HepG2 (cell line): Measurements from ENCODE around the gene APC2. TPM values are rescaled to one million over a fixed set of nuclear protein-coding genes. Genes with fewer than 3 reads are reported as not detected.
A peak's percentile ranks its signal among the peaks of the same experiment; 100 is the strongest.

Experiments
- CHCHD3 ChIP-seq: sonication (generic); formaldehyde crosslinking; IDR thresholded peaks from 2 replicates; pipeline ENCODE4 v1.8.0; 2022; ENCODE audit warnings: mild to moderate bottlenecking, missing genetic modification reagents, moderate library complexity
- GATAD1 ChIP-seq: IDR thresholded peaks from 2 replicates; pipeline ENCODE4 v1.6.1; 2016; ENCODE audit warnings: missing genetic modification reagents, missing compliant biosample characterization
- HNRNPK ChIP-seq: fragments of 200-400 bp; formaldehyde crosslinking; IDR thresholded peaks from 2 replicates; pipeline ENCODE4 v1.6.1; 2018; ENCODE audit warnings: low read length, low read depth, moderate library complexity, mild to moderate bottlenecking; ENCODE audit not compliant: poor library complexity, severe bottlenecking
- HOXD1 ChIP-seq: sonication (generic); formaldehyde crosslinking; IDR thresholded peaks from 2 replicates; pipeline ENCODE4 v1.5.0; 2020; ENCODE audit warnings: missing genetic modification reagents
- ISX ChIP-seq: sonication (generic); formaldehyde crosslinking; conservative IDR thresholded peaks from 2 replicates; pipeline ENCODE4 v1.5.0; 2020; ENCODE audit warnings: missing genetic modification reagents
- NFATC3 ChIP-seq: sonication (generic); formaldehyde crosslinking; IDR thresholded peaks from 2 replicates; pipeline ENCODE4 v1.5.1; 2020; ENCODE audit warnings: mild to moderate bottlenecking, missing genetic modification reagents
- NR1H2 ChIP-seq: sonication (generic); formaldehyde crosslinking; IDR thresholded peaks from 2 replicates; pipeline ENCODE4 v1.8.1; 2022; ENCODE audit warnings: low read depth, missing genetic modification reagents, borderline replicate concordance
- REXO4 ChIP-seq: sonication (generic); formaldehyde crosslinking; IDR thresholded peaks from 2 replicates; pipeline ENCODE4 v1.8.0; 2022; ENCODE audit warnings: missing genetic modification reagents, mild to moderate bottlenecking, borderline replicate concordance
- SALL1 ChIP-seq: sonication (generic); formaldehyde crosslinking; IDR thresholded peaks from 2 replicates; pipeline ENCODE4 v1.8.0; 2022; ENCODE audit warnings: mild to moderate bottlenecking, missing genetic modification reagents
- SP4 ChIP-seq: sonication (generic); formaldehyde crosslinking; IDR thresholded peaks from 2 replicates; pipeline ENCODE4 v1.8.1; 2023; ENCODE audit warnings: mild to moderate bottlenecking, missing genetic modification reagents
- SRY ChIP-seq: sonication (generic); formaldehyde crosslinking; IDR thresholded peaks from 2 replicates; pipeline ENCODE4 v1.8.0; 2022; ENCODE audit warnings: mild to moderate bottlenecking, missing genetic modification reagents
- ZFY ChIP-seq: sonication (generic); formaldehyde crosslinking; IDR thresholded peaks from 2 replicates; pipeline ENCODE4 v1.4.0; 2020; ENCODE audit warnings: missing genetic modification reagents
- ZNF10 ChIP-seq: sonication (generic); formaldehyde crosslinking; IDR thresholded peaks from 2 replicates; pipeline ENCODE4 v1.4.0; 2020; ENCODE audit warnings: mild to moderate bottlenecking, low read depth, missing genetic modification reagents, borderline replicate concordance
- ZNF230 ChIP-seq: sonication (generic); formaldehyde crosslinking; IDR thresholded peaks from 2 replicates; pipeline ENCODE4 v1.4.0; 2020; ENCODE audit warnings: mild to moderate bottlenecking, missing genetic modification reagents
- ZNF547 ChIP-seq: sonication (generic); formaldehyde crosslinking; IDR thresholded peaks from 2 replicates; pipeline ENCODE4 v1.5.1; 2020; ENCODE audit warnings: mild to moderate bottlenecking, missing genetic modification reagents
- ZNF556 ChIP-seq: sonication (generic); formaldehyde crosslinking; IDR thresholded peaks from 2 replicates; pipeline ENCODE4 v1.4.0; 2020; ENCODE audit warnings: mild to moderate bottlenecking, missing genetic modification reagents, borderline replicate concordance
- ZNF567 ChIP-seq: sonication (generic); formaldehyde crosslinking; IDR thresholded peaks from 2 replicates; pipeline ENCODE4 v1.8.1; 2023; ENCODE audit warnings: mild to moderate bottlenecking, missing genetic modification reagents, borderline replicate concordance
- ZNF713 ChIP-seq: sonication (generic); formaldehyde crosslinking; IDR thresholded peaks from 2 replicates; pipeline ENCODE4 v1.4.0; 2020; ENCODE audit warnings: mild to moderate bottlenecking, missing genetic modification reagents
- ZSCAN30 ChIP-seq: sonication (generic); formaldehyde crosslinking; IDR thresholded peaks from 2 replicates; pipeline ENCODE4 v1.5.0; 2020; ENCODE audit warnings: mild to moderate bottlenecking, missing genetic modification reagents
- polyA plus RNA-seq, 8 experiments: library from polyadenylated mRNA; depleted of rRNA in 3 of 8; stranded (reverse) in 7 of 8; unstranded in 1 of 8; fragments of >200 nt; fragmentation: Illumina TruSeq in 4 of 8; extraction: Trizol in 4 of 8; gene quantifications; 2 replicates each; pipeline versions ENCODE4 v1.2.1 to v1.2.3, GENCODE V29; 2011 to 2016; ENCODE audit warnings: low read depth in 4 of 8, missing spikeins in 1 of 8, mixed read lengths in 1 of 8; ENCODE audit not compliant: insufficient read depth in 1 of 8
- total RNA-seq, 5 experiments: library from RNA; depleted of rRNA; stranded (reverse); fragments of >200 nt; fragmentation: Illumina TruSeq; extraction: Trizol; gene quantifications; 2 replicates each; pipeline ENCODE4 v1.2.3, GENCODE V29; 2016; ENCODE audit warnings: low read depth in 1 of 5
- TF ChIP-seq, protein P1 (sequence below): sonication (generic); formaldehyde crosslinking; IDR thresholded peaks from 2 replicates; pipeline ENCODE4 v1.8.1; 2023; ENCODE audit warnings: mild to moderate bottlenecking, moderate library complexity, missing genetic modification reagents
- TF ChIP-seq, protein P2 (sequence below): sonication (generic); formaldehyde crosslinking; IDR thresholded peaks from 2 replicates; pipeline ENCODE4 v1.5.0; 2020; ENCODE audit warnings: mild to moderate bottlenecking, missing genetic modification reagents, moderate library complexity
- TF ChIP-seq, protein P3 (sequence below): sonication (generic); formaldehyde crosslinking; IDR thresholded peaks from 2 replicates; pipeline ENCODE4 v1.9.0; 2021; ENCODE audit warnings: missing genetic modification reagents, mild to moderate bottlenecking, borderline replicate concordance
- TF ChIP-seq, protein P4 (sequence below): sonication (generic); formaldehyde crosslinking; IDR thresholded peaks from 2 replicates; pipeline ENCODE4 v1.8.0; 2022; ENCODE audit warnings: missing genetic modification reagents, mild to moderate bottlenecking, moderate library complexity, borderline replicate concordance

APC2 gene
- total and polyA plus RNA-seq, 2 of the 13 experiments (the other 11 are each of a cell fraction or from before 2014, with no cell fraction given) = 0.08 to 0.22 TPM

DNA sequence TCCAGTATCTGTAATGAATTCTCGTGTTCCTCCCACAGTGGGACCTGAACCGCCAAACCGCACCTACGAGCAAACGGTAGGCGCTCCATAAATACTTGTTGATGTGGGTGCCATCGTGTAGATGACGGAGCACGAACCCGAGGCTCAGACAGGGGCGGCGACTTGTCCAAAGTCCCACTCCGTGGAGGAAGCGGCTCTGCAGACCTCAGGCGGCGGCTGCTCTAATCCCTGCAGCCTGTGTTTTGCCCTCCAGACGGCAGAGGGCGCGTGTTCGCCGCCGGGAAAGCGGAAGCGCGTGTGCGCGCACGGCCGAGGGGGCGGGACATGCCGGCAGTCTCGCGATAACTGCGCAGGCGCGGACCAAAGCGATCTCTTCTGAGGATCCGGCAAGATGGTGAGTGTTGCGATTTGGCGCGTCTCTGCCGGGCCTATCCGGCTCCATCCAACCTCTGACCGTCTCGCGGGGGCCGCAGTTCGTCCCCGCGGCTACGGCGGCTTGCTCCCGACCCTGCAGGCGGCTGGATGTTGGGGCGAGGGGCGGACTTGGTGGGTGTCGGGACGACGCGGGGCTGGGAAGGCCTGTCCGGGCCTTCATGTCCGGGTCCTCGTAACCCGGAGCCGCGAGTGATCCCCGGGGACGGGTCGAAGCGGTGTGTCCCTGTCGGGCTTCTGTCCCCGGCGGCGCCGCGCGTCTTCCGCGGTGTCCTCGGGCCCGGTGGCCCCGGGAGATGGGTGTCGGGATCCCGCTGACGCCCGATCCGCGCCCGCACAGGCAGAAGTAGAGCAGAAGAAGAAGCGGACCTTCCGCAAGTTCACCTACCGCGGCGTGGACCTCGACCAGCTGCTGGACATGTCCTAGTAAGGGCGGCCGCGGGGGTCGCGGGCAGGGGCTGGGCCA, 11.6 kb upstream of the APC2 start, which contains the start of gene RPS15 (continued):
- TF ChIP-seq, protein P1, sequence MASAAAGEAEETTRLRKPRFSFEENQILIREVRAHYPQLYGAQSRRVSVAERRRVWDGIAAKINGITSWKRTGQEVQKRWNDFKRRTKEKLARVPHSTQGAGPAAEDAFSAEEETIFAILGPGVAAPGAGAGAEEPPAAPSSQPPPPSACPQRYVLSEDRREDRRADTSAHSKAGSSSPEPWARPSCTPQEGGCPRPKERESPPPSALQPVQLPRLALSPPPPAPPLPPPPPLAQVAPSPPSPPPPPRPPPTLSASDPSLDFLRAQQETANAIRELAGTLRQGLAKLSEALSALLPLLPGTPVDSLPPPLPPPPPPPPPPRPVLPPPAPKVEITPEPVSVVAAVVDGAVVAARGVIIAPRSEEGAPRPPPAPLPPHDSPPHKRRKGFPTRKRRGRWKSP (CRISPR knock-in tag) = peak; percentile 89; the same call in 1 of the 2 replicates
- TF ChIP-seq SP4 (CRISPR knock-in tag) (peak; percentile 97), SRY (peak; percentile 82; the same call in 1 of the 2 replicates), ZNF556 (CRISPR knock-in tag) (peak; percentile 88; the same call in 1 of the 2 replicates), NR1H2 (peak; percentile 97), ZFY (peak; percentile 100), ZNF230 (CRISPR knock-in tag) (peak; percentile 95), REXO4 (CRISPR knock-in tag) (peak; percentile 63; the same call in 1 of the 2 replicates), ZNF567 (CRISPR knock-in tag) (peak; percentile 94; the same call in 1 of the 2 replicates), ZSCAN30 (CRISPR knock-in tag) (no peak), NFATC3 (CRISPR knock-in tag) (peak; percentile 66; the same call in 1 of the 2 replicates), ISX (CRISPR knock-in tag) (peak; percentile 82; the same call in 1 of the 2 replicates), ZNF713 (CRISPR knock-in tag) (0 out of 2 replicates have a peak, but pooled peaks have one; percentile 84), SALL1 (CRISPR knock-in tag) (peak; percentile 94), HOXD1 (CRISPR knock-in tag) (peak; percentile 90), HNRNPK (peak; percentile 52), ZNF547 (CRISPR knock-in tag) (peak; percentile 98), ZNF10 (CRISPR knock-in tag) (no peak), GATAD1 (CRISPR knock-in tag) (peak; percentile 96), CHCHD3 (CRISPR knock-in tag) (no peak; the same call in 1 of the 2 replicates)
- TF ChIP-seq, protein P2, sequence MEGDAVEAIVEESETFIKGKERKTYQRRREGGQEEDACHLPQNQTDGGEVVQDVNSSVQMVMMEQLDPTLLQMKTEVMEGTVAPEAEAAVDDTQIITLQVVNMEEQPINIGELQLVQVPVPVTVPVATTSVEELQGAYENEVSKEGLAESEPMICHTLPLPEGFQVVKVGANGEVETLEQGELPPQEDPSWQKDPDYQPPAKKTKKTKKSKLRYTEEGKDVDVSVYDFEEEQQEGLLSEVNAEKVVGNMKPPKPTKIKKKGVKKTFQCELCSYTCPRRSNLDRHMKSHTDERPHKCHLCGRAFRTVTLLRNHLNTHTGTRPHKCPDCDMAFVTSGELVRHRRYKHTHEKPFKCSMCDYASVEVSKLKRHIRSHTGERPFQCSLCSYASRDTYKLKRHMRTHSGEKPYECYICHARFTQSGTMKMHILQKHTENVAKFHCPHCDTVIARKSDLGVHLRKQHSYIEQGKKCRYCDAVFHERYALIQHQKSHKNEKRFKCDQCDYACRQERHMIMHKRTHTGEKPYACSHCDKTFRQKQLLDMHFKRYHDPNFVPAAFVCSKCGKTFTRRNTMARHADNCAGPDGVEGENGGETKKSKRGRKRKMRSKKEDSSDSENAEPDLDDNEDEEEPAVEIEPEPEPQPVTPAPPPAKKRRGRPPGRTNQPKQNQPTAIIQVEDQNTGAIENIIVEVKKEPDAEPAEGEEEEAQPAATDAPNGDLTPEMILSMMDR (CRISPR knock-in tag) = peak; percentile 99
- TF ChIP-seq, protein P3, sequence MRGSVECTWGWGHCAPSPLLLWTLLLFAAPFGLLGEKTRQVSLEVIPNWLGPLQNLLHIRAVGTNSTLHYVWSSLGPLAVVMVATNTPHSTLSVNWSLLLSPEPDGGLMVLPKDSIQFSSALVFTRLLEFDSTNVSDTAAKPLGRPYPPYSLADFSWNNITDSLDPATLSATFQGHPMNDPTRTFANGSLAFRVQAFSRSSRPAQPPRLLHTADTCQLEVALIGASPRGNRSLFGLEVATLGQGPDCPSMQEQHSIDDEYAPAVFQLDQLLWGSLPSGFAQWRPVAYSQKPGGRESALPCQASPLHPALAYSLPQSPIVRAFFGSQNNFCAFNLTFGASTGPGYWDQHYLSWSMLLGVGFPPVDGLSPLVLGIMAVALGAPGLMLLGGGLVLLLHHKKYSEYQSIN = no peak
- TF ChIP-seq, protein P4, sequence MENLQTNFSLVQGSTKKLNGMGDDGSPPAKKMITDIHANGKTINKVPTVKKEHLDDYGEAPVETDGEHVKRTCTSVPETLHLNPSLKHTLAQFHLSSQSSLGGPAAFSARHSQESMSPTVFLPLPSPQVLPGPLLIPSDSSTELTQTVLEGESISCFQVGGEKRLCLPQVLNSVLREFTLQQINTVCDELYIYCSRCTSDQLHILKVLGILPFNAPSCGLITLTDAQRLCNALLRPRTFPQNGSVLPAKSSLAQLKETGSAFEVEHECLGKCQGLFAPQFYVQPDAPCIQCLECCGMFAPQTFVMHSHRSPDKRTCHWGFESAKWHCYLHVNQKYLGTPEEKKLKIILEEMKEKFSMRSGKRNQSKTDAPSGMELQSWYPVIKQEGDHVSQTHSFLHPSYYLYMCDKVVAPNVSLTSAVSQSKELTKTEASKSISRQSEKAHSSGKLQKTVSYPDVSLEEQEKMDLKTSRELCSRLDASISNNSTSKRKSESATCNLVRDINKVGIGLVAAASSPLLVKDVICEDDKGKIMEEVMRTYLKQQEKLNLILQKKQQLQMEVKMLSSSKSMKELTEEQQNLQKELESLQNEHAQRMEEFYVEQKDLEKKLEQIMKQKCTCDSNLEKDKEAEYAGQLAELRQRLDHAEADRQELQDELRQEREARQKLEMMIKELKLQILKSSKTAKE (CRISPR knock-in tag) = peak; percentile 67
